HTR-8/SVneo (cell line): ENCODE measurements around the gene LZTS3.
"Not testable (repeated sequence)": the region's sequence is repeated elsewhere in the genome, so short reads cannot be mapped to it uniquely, and the experiment has no call there.

Experiments used
- DNase-seq: peaks from one replicate; pipeline ENCODE4 v3.0.0; 2011; ENCODE audit warnings: low spot score, mixed read lengths; ENCODE audit not compliant: insufficient read length
- FAIRE-seq: peaks from 2 replicates; lab custom pipeline; 2011; peaks lifted over from hg19 to GRCh38; lab: Jason Lieb, UNC

LZTS3 gene

GRCh38 chr20:3150908-3151307 lies 22.4 kb downstream of the LZTS3 start:
- DNase-seq (no peak), FAIRE-seq (no peak)

DNA sequence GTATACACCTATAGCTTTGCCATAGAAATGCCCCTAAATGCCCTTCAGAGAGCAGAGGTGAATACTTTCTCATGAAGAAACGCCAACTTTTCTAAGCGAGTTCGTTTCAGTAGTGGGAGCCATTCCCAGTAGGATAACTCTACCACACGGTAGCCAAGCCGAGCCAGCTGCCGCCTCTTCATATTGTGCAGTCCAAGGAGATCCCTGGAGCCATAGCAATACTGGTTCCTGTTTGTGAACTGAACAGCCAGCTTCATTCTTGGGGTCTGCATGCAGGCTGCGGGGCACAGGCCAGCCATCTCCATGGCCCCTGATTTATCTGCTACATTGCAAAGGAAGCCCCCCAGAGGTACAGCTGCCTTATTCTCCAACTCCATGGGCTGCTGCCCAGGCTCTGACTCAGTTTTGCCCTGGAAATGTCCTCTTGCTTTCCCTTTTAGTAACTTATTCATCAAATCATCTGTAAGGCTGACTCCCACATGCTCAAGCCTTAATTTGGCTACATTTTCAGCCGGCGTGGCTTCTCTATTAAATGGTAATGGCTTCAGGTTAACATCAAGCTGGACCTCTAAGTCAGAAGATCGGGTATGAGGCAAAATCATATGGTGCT lies 26.5 kb downstream of the LZTS3 start:
- DNase-seq (no peak), FAIRE-seq (no peak)

DNA sequence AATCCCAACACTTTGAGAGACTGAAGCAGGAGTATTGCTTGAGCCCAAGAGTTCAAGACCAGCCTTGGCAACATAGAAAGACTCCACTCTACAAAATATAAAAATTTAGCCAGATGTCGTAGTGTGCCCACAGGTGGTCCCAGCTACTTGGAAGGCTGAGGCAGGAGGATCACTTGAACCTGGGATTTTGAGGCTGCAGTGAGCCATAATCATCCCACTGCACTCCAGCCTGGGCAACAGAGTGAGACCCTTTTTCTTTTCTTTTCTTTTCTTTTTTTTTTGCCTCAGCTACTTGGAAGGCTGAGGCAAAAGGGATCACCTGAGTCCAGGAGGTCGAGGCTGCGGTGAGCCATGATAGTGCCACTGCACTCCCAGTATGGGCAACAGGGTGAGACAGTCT lies 31.6 kb downstream of the LZTS3 start:
- DNase-seq, result no peak
- no peak for FAIRE-seq

- DNase-seq (no peak), FAIRE-seq (no peak)
These were observed 35.9 kb downstream of the LZTS3 start for GRCh38 chr20:3137492-3137891.

GRCh38 chr20:3135507-3136070 lies 37.8 kb downstream of the LZTS3 start:
- DNase-seq, result no peak
- FAIRE-seq, result no peak

DNA sequence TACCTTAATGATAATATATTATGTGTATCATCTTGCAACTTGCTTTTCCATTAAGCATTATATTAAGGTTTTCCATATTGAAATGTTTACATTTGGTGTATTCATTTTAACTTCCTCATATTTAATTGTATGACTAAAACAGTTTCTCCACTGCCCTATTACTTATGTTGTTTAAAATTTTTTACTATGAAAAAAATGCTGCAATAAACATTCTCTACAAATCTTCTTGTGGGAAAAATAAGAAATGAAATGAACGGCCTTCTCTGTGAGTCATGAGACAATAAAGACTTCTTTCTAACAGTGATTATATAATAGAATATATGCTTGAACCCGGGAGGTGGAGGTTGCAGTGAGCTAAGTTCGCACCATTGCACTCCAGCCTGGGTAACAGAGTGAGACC lies 39.2 kb downstream of the LZTS3 start:
- FAIRE-seq (no peak), DNase-seq (no peak)

- DNase-seq (no peak), FAIRE-seq (no peak)
These were observed 40.2 kb downstream of the LZTS3 start for GRCh38 chr20:3133155-3133554.

DNA sequence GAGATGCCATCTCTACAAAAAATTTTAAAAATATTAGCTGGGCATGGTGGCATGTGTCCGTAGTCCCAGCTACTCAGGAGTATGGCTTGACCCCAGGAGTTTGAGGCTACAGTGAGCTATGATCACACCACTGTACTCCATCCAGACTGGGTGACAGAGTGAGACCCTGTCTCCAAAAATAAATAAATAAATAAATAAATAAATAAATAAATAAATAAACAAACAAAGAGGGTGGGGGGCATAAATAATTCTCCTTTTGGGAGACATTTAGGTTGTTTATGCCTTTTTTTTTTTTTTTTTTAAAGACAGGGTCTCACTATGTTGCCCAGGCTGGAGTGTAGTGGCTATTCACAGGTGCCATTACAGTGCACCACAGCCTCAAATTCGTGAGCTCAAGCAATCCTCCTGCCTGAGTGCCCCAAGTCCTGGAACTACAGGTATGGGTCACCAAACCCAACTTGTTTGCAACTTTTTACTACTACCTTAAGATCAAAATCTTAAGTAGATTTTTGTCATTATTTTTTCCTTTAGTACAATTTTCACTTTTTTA lies 43.2 kb downstream of the LZTS3 start:
- FAIRE-seq, result no peak
- DNase-seq, result no peak

DNA sequence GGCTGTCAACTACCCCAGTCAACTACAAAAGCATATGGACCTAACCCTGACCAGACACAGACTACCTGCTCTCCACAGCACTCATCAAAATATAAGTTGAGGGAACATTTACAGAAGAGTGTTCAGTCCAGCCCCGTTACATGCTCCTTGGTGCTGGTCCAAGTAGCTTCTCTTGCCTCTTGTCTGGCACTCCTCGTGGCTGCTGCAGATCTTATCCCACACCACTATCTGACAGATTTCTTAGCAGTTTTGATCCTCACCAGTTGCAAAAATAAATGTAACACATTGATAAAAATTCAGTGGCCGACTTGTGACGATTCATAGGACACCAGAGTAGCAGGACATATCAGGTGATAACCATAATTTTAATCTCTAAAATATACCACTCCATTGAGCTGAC lies 44.3 kb downstream of the LZTS3 start:
- peak; percentile 55 for FAIRE-seq
- DNase-seq, result no peak

DNA sequence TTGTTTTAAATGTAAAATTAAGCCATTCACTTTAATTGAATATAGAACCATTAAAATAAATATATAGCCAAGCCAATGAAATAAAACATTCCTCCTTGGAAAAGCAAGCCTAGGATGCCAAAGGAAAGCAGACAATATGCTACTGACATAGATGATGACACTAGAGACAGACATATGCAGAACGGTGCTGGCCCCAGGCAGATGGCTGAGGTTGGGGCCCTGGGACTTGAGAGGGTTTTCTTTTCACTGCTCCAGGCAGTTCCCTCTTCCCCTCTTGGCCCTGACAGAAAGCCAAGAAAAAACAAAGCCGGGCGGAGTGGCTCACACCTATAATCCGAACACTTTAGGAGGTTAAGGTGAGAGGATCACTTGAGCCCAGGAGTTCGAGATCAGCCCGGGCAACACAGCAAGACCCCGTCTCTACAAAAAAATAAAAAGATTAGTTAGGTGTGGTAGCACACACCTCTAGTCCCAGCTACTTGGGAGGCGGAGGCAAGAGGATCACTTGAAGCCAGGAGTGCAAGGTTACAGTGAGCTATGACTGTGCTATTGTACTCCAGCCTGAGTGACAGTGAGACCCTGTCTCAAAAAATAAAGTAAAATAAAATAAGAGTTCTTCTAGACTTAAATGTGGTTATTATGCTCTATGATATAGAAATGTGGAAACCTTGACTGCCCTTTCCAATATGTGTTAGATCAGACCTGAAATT lies 44.9 kb downstream of the LZTS3 start:
- DNase-seq (no peak), FAIRE-seq (no peak)

- DNase-seq (no peak), FAIRE-seq (no peak)
These were observed 46.9 kb downstream of the LZTS3 start for GRCh38 chr20:3126527-3126859.

DNA sequence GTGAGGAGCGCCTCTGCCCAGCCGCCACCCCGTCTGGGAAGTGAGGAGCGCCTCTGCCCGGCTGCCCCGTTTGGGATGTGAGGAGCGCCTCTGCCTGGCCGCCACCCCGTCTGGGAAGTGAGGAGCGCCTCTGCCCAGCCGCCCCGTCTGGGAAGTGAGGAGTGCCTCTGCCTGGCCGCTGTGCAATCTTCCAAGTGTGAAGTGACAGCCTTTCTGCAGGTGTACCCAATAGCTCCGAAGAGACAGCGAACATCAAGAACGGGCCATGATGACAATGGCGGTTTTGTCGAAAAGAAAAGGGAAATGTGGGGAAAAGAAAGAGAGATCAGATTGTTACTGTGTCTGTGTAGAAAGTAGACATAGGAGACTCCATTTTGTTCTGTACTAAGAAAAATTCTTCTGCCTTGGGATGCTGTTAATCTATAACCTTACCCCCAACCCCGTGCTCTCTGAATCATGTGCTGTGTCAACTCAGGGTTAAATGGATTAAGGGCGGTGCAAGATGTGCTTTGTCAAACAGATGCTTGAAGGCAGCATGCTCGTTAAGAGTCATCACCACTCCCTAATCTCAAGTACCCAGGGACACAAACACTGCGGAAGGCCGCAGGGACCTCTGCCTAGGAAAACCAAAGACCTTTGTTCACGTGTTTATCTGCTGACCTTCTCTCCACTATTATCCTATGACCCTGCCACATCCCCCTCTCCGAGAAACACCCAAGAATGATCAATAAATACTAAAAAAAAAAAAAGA lies 47.4 kb downstream of the LZTS3 start:
- not testable (repeated sequence) for DNase-seq, FAIRE-seq

DNA sequence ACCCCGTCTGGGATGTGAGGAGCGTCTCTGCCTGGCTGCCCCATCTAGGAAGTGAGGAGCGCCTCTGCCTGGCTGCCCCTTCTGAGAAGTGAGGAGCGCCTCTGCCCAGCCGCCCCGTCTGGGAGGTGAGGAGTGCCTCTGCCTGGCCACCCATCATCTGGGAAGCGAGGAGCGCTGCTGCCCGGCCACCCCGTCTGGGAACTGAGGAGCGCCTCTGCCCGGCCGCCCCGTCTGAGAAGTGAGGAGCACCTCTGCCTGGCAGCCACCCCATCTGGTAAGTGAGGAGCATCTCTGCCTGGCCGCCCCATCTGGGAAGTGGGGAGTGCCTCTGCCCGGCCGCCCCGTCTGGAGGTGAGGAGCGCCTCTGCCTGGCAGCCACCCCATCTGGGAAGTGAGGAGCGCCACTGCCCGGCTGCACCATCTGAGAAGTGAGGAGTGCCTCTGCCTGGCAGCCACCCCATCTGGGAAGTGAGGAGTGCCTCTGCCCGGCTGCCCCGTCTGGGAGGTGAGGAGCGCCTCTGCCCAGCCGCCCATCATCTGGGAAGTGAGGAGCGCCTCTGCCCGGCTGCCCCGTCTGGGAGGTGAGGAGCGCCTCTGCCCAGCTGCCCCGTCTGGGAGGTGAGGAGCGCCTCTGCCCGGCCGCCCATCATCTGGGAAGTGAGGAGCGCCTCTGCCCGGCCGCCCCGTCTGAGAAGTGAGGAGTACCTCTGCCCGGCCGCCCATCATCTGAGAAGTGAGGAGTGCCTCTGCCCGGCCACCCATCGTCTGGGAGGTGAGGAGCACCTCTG lies 48.4 kb downstream of the LZTS3 start:
- not testable (repeated sequence) for DNase-seq

DNA sequence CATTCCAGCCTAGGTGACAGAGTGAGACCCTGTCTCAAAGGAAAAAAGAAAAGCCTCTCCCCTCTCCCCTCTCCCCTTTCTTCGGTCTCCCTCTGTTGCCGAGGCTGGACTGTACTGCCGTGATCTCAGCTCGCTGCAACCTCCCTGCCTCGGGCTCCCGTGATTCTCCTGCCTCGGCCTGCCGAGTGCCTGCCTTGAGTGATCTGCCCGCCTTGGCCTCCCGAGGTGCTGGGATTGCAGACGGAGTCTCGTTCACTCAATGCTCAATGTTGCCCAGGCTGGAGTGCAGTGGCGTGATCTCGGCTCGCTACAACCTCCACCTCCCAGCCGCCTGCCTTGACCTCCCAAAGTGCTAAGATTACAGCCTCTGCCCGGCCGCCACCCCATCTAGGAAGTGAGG lies 49.2 kb downstream of the LZTS3 start:
- DNase-seq, FAIRE-seq: not testable (repeated sequence)

More for the DNA sequence above, 48.4 kb downstream of the LZTS3 start:
- FAIRE-seq, result not testable (repeated sequence)

DNA sequence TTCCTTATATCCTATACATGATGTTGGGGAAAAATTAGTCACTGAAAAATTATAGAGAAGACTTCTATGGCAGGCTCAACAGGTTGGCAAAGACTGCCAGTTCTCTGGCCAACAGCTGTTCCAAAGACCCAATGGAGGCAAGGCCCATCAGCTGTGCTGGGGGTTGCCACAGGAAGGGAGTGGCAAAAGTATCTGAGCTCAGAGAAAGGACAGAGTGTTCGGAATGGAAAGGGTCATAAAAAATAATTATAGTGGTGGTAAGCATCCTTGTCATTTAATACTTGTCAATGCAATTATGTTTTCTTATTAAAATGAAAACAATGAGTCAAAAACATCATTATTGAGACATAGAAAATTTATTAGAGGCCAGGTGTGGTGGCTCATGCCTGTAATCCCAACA lies 49.8 kb downstream of the LZTS3 start:
- FAIRE-seq (no peak), DNase-seq (no peak)

- no peak for DNase-seq
- no peak for FAIRE-seq
These were observed 51.3 kb downstream of the LZTS3 start for GRCh38 chr20:3121955-3122610.

DNA sequence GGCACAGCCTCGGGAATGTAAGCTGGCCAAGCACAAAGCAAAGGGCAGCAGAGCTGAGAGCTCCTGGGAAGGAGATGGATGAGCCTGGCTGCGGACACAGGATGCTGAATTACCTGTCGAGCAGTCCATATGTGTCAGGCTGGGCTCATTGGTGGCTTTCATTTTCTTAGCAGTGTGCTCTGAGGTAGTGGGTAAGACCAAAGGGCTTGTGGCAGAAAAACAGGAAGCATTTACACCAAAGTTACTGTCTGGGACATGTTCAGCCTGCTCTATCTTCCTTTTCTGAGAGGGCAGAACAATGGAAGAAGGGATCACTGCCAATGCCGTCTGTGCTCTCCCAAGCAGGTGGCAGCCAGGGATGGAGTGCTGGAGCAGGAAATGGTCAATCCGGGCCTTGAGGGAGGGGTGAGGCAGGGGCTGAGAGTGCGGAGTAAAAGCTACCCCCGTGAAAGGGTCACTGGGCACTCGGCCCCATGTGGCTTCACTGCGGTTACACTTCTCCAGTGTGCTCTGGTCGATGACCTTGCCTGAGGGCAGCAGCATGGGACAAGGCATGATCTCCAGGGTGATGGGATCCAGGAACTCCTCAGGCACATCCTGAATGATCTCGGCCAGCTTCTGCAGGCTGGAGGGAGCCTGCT lies 52.0 kb downstream of the LZTS3 start:
- FAIRE-seq (no peak), DNase-seq (no peak)

DNA sequence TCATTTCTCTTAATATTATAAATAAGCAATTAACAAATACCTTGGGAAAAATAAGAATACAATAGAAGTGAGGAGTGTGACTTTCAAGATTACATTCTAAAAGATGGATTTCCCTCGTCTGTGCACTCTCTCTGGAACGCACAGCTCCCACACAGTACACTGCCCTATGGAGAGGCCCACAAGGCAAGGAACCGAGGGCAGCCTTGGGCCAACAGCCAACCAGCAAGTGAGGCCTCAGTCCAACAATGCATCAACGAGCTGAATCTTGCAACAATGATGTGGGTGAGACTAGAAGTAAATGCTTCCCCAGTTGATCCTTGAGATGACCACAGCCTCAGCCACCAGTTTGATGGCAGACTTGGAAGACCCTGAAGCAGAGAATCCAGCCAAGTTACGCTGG lies 54.3 kb downstream of the LZTS3 start:
- DNase-seq (no peak), FAIRE-seq (peak; percentile 63)

GRCh38 chr20:3117839-3118379 lies 55.4 kb downstream of the LZTS3 start:
- FAIRE-seq, DNase-seq: not testable (repeated sequence)
